Measurements from ENCODE around the gene VTI1A. TPM values are rescaled to one million over a fixed set of nuclear protein-coding genes. Genes with fewer than 3 reads are reported as not detected.

Gene VTI1A
- total RNA-seq, 2 donors from 2014 or later: 53.3 to 57.5 TPM

DNA sequence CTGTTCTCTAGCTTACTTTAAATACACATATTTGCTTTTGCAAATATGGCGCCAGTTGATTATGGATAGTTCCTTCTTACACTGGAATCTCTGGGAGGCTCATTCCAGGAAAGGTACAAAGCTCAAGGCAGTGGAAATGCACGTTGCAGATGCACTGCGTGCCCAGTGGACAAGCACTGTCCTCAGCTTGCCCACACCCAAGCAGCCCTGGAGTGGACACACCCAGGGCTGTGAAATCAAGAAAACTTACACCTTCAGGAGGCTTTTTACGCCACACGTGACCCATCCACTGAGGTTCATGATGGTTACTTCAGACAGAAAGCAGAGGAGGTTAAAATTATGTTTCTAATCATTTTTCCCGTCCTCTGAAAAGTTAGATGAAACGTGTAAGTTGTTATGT is 248.5 kb downstream of the VTI1A start:
- 93% methylated on average over 7 of the region's 7 CpGs for WGBS
- TF ChIP-seq POLR2AphosphoS5 (IDR thresholded peaks at IDR 0.05) (no peak), POLR2A (IDR thresholded peaks at IDR 0.05) (no peak)
- TF ChIP-seq, protein P1, sequence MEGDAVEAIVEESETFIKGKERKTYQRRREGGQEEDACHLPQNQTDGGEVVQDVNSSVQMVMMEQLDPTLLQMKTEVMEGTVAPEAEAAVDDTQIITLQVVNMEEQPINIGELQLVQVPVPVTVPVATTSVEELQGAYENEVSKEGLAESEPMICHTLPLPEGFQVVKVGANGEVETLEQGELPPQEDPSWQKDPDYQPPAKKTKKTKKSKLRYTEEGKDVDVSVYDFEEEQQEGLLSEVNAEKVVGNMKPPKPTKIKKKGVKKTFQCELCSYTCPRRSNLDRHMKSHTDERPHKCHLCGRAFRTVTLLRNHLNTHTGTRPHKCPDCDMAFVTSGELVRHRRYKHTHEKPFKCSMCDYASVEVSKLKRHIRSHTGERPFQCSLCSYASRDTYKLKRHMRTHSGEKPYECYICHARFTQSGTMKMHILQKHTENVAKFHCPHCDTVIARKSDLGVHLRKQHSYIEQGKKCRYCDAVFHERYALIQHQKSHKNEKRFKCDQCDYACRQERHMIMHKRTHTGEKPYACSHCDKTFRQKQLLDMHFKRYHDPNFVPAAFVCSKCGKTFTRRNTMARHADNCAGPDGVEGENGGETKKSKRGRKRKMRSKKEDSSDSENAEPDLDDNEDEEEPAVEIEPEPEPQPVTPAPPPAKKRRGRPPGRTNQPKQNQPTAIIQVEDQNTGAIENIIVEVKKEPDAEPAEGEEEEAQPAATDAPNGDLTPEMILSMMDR (IDR thresholded peaks at IDR 0.05): no peak

DNA sequence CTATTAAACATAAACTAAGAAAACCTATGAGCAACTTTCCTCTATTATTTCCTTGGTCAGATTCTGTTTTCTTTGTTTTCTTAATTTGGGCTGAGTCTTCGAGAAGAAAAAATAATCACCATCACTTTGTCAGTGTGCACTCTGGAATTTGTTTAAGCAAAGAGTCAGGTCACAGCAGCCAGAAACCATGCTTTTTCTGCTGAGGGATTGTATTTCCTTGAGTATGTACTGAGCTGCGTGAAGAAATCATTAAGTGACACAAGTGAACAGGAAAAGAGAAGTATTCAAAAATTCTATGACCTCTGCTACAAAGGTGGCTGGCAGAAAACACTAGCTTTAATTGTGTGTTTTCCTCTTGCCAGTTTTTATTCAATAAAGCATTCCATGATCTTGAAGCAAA is 249.6 kb downstream of the VTI1A start:
- Histone ChIP-seq H3K9me3 (no peaks in the 10 kb centered on the region), H3K4me1 (replicated peaks) (no peaks in the 10 kb centered on the region), H3K27ac (no peak overlapping the region), H3K36me3 (no peaks in the 10 kb centered on the region), H3K4me3 (no peak overlapping the region), H3K27me3 (replicated peaks; ENCODE audit: insufficient read depth) (no peaks in the 10 kb centered on the region)
- 25% methylated on average over 2 of the region's 2 CpGs for WGBS
- intact Hi-C loops (cut with DNase I): no loop called here
- no peak for DNase-seq (ENCODE audit: low spot score)
- TF ChIP-seq, protein P1 (IDR thresholded peaks at IDR 0.05): no peak
- TF ChIP-seq POLR2AphosphoS5 (IDR thresholded peaks at IDR 0.05) (no peak), POLR2A (IDR thresholded peaks at IDR 0.05) (no peak)

More for the DNA sequence above, 248.5 kb downstream of the VTI1A start:
- H3K9me3 ChIP-seq: no peaks in the 10 kb centered on the region
- intact Hi-C loops (cut with DNase I): no loop called here
- H3K4me1 ChIP-seq (replicated peaks): no peaks in the 10 kb centered on the region
- no peak overlapping the region for H3K4me3 ChIP-seq
- no peak for DNase-seq (ENCODE audit: low spot score)
- no peaks in the 10 kb centered on the region for H3K27me3 ChIP-seq (replicated peaks; ENCODE audit: insufficient read depth)
- H3K36me3 ChIP-seq: no peaks in the 10 kb centered on the region
- no peak overlapping the region for H3K27ac ChIP-seq

DNA sequence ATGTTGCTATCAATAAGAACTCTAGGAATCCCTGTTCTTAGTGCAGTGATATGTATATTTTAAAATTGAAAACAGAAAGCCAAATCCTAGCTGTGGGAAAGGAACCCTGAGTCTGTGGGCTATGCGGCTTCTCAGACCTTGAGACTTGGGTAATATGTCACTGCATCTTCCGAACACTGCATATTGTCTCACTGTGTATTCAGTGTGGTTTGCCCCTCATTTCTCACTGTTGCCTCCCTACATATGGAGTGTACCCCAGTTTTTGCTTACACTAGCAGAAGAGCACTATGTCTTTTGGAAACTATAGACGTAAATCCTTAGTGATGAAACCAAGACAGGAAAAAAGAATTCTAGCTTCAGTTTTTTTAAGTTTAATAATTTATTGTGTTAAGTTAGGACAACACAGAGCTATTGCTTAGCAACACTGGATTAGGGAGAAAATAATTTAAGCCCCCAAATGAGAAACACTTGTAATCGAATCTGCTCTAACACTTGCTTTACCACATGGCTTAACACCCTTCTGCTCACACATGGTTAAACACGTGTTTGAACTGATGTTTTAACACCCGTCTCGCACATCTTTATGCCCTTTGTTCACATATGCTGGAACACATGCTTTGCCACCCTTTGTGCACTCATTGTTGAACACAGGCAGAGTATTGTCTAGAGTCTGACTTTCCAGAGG is 251.3 kb downstream of the VTI1A start:
- Histone ChIP-seq H3K27me3 (replicated peaks; ENCODE audit: insufficient read depth) (no peaks in the 10 kb centered on the region), H3K4me1 (replicated peaks) (no peaks in the 10 kb centered on the region), H3K36me3 (no peaks in the 10 kb centered on the region), H3K9me3 (no peaks in the 10 kb centered on the region), H3K4me3 (no peak overlapping the region), H3K27ac (no peak overlapping the region)
- 93% methylated on average over 7 of the region's 7 CpGs for WGBS
- intact Hi-C loops (cut with DNase I): no loop called here
- TF ChIP-seq, protein P1 (IDR thresholded peaks at IDR 0.05): no peak
- TF ChIP-seq POLR2AphosphoS5 (IDR thresholded peaks at IDR 0.05) (no peak), POLR2A (IDR thresholded peaks at IDR 0.05) (no peak)
- DNase-seq (ENCODE audit: low spot score): no peak

DNA sequence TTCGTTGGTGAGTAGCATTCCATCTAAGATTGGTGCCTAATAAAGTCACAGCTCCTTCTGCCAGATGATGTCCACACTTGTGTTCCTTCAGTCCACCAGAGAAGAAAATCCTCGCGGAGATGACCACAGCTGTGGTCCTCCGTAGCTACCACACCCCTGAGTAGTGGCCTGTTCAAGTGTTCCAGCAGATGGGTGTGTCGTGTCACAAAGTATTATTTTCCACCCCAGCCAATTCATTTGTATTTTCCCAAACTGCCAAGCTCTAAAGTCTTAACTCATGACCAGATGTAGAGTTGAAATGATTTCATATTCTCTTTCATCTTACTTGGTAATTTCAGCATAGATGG is 251.8 kb downstream of the VTI1A start:
- 88% methylated on average over 5 of the region's 5 CpGs for WGBS
- no peaks in the 10 kb centered on the region for H3K36me3 ChIP-seq
- DNase-seq (ENCODE audit: low spot score): no peak

More for the DNA sequence above, 251.8 kb downstream of the VTI1A start:
- intact Hi-C loops (cut with DNase I): no loop called here
- Histone ChIP-seq H3K9me3 (no peaks in the 10 kb centered on the region), H3K4me1 (replicated peaks) (no peaks in the 10 kb centered on the region), H3K27me3 (replicated peaks; ENCODE audit: insufficient read depth) (no peaks in the 10 kb centered on the region), H3K4me3 (no peak overlapping the region), H3K27ac (no peak overlapping the region)
- no peak for TF ChIP-seq POLR2AphosphoS5 (IDR thresholded peaks at IDR 0.05)
- no peak for TF ChIP-seq POLR2A (IDR thresholded peaks at IDR 0.05)
- TF ChIP-seq, protein P1 (IDR thresholded peaks at IDR 0.05): no peak
